B cell (primary cell): ENCODE results near the gene CBLB. TPM values are rescaled to one million over a fixed set of nuclear protein-coding genes. Genes with fewer than 3 reads are reported as not detected.

Source experiments
- ATAC-seq: fragments of 200-7000 bp; cut with Tn5 transposase; one replicate; pipeline ENCODE4 v1.10.0; 2021; ENCODE audit warnings: low read depth, mild to moderate bottlenecking, moderate number of reproducible peaks, moderate library complexity
- CTCF ChIA-PET: fragments of 350-600 bp; sonication (Branson Sonifier 250); formaldehyde crosslinking; loops from one replicate; lab custom pipeline; 2021; ENCODE audit warnings: antibody characterized with exemption, inconsistent platforms; lab: Charles Lee
- POLR2A ChIA-PET: fragments of 350-600 bp; sonication (Branson Sonifier 250); formaldehyde crosslinking; loops from one replicate; lab custom pipeline; 2021; ENCODE audit warnings: antibody characterized with exemption; lab: Charles Lee
- DNase-seq: peaks from one replicate; pipeline ENCODE4 v3.0.0; 2013
- H2AFZ ChIP-seq: 2 replicates; pipeline ENCODE4 v1.6.1; 2012; ENCODE audit warnings: mild to moderate bottlenecking, low read depth, low read length; ENCODE audit not compliant: insufficient read depth, poor library complexity, severe bottlenecking
- H3K27ac ChIP-seq, 2 donors: 1 replicate in 1 of 2; 2 replicates in 1 of 2; pipeline ENCODE4 v1.5.1; 2012 to 2013; ENCODE audit warnings: low read length in 2 of 2, mild to moderate bottlenecking in 2 of 2, moderate library complexity in 1 of 2
- H3K27me3 ChIP-seq, 4 experiments: fragments of 200-600 bp in 1 of 4; sonication (generic) in 1 of 4; replicated peaks in 1 of 4; 1 replicate in 2 of 4; 2 replicates in 2 of 4; pipeline versions ENCODE4 v1.6.1 to v1.7.0; 2013 to 2016; ENCODE audit warnings: low read length in 3 of 4, mild to moderate bottlenecking in 2 of 4, mixed read lengths in 1 of 4, moderate library complexity in 1 of 4; ENCODE audit not compliant: insufficient read depth in 4 of 4, control insufficient read depth in 3 of 4; ENCODE audit errors: control extremely low read depth in 1 of 4
- H3K36me3 ChIP-seq, 2 experiments: replicated peaks in 1 of 2; 1 replicate in 1 of 2; 2 replicates in 1 of 2; pipeline versions ENCODE4 v1.6.1 to v1.7.1; 2013; ENCODE audit warnings: low read length in 1 of 2; ENCODE audit not compliant: insufficient read depth in 2 of 2, control insufficient read depth in 1 of 2; ENCODE audit errors: control extremely low read depth in 1 of 2, extremely low read depth in 1 of 2
- H3K4me1 ChIP-seq, 2 donors: fragments of 200-600 bp in 1 of 2; sonication (generic) in 1 of 2; 1 replicate in 1 of 2; 2 replicates in 1 of 2; pipeline versions ENCODE4 v1.5.1 to v1.6.1; 2013 to 2017; ENCODE audit warnings: low read length in 2 of 2; ENCODE audit not compliant: control insufficient read depth in 2 of 2, insufficient read depth in 2 of 2
- H3K4me2 ChIP-seq: replicated peaks from 2 replicates; pipeline ENCODE3; 2012; ENCODE audit warnings: mild to moderate bottlenecking, low read depth, low read length; ENCODE audit not compliant: poor library complexity, severe bottlenecking
- H3K4me3 ChIP-seq, 5 experiments: fragments of 200-600 bp in 1 of 5; sonication (generic) in 1 of 5; 1 replicate in 3 of 5; 2 replicates in 2 of 5; pipeline versions ENCODE4 v1.5.1 to v1.7.0; 2011 to 2016; ENCODE audit warnings: low read length in 4 of 5, mild to moderate bottlenecking in 4 of 5, low read depth in 2 of 5, control low read depth in 1 of 5, moderate library complexity in 1 of 5; ENCODE audit not compliant: insufficient read depth in 1 of 5; ENCODE audit errors: control extremely low read depth in 1 of 5, extremely low read depth in 1 of 5
- H3K79me2 ChIP-seq: fragments of 200-600 bp; sonication (generic); one replicate; pipeline ENCODE4 v1.6.0; 2016; ENCODE audit warnings: low read length; ENCODE audit not compliant: control insufficient read depth, insufficient read depth
- H3K9ac ChIP-seq: fragments of 200-600 bp; sonication (generic); 2 replicates; pipeline ENCODE4 v1.6.1; 2017; ENCODE audit warnings: mild to moderate bottlenecking, low read length, moderate library complexity
- H3K9me3 ChIP-seq, 3 donors: one replicate each; pipeline versions ENCODE4 v1.6.1 to v1.7.1; 2013; ENCODE audit warnings: low read length in 2 of 3; ENCODE audit not compliant: control insufficient read depth in 2 of 3, insufficient read depth in 1 of 3; ENCODE audit errors: control extremely low read depth in 1 of 3
- H4K20me1 ChIP-seq: 2 replicates; pipeline ENCODE4 v1.6.0; 2012; ENCODE audit warnings: mild to moderate bottlenecking, low read length; ENCODE audit not compliant: insufficient read depth, control insufficient read depth, poor library complexity, severe bottlenecking
- H3K27ac Mint-ChIP-seq: one replicate; pipeline ENCODE4 v1.8.0; 2021; ENCODE audit warnings: mixed read lengths
- H3K27me3 Mint-ChIP-seq: one replicate; pipeline ENCODE4 v1.8.0; 2021; ENCODE audit warnings: mixed read lengths
- H3K4me1 Mint-ChIP-seq: one replicate; pipeline ENCODE4 v1.8.0; 2021; ENCODE audit warnings: mixed read lengths
- H3K4me3 Mint-ChIP-seq: one replicate; pipeline ENCODE4 v1.8.0; 2021; ENCODE audit warnings: mixed read lengths
- H3K9me3 Mint-ChIP-seq: one replicate; pipeline ENCODE4 v1.8.0; 2022; ENCODE audit warnings: mixed read lengths; ENCODE audit not compliant: insufficient read depth
- EZH2 ChIP-seq: IDR thresholded peaks from 2 replicates; pipeline ENCODE4 v1.6.1; 2012; ENCODE audit warnings: borderline replicate concordance, low read depth, mild to moderate bottlenecking, moderate library complexity, low read length; ENCODE audit not compliant: insufficient read depth, poor library complexity, severe bottlenecking
- WGBS: methylation state at CpG from one replicate; pipeline ENCODE4 v1.1.5; 2013; ENCODE audit warnings: missing lambda C conversion rate; ENCODE audit not compliant: insufficient coverage; 5-methylcytosine and 5-hydroxymethylcytosine counted together
- intact Hi-C: fragments of 100-400 bp; cut with micrococcal nuclease; formaldehyde crosslinking; loops from one replicate; pipeline ENCODE4 v1.10.0; 2022
- polyA plus RNA-seq: library from polyadenylated mRNA; depleted of rRNA; stranded (reverse); fragments of >200 nt; gene quantifications from 2 replicates; pipeline ENCODE4 v1.2.3, GENCODE V29; 2012
- total RNA-seq, 2 donors: library from RNA; stranded (reverse); fragments of 120-200 nt in 1 of 2; gene quantifications; 1 replicate in 1 of 2; 2 replicates in 1 of 2; pipeline versions ENCODE4 v1.2.3 to v1.2.4, GENCODE V29; 2013 to 2022
- TF ChIP-seq, protein P1 (sequence below): fragments of 200-600 bp; IDR thresholded peaks from one replicate; pipeline ENCODE4 v1.8.0; 2022; ENCODE audit warnings: antibody characterized with exemption, mild to moderate bottlenecking

Gene CBLB
- total and polyA plus RNA-seq, 2 donors (not counting 1 experiment from before 2014, with no cell fraction given), result 19.0 to 135 TPM

DNA sequence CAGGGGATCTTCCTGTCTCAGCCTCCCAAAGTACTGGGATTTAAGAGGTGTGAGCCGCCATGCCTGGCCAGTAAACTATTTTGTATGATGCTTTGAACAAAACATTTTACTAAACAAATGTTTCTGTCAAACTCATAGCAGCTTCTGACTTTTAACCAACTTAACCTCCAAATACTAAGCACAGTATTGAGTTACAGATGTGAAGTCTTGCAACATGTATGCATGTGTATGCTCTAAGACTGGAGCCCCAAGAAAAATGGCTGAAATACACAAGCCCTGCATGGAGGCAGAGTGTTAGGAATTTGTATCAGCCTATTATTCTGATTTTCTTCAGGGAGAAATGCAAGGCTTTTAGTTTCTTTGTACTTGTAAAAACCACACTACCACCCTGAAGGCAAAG lies 137.1 kb downstream of the CBLB start:
- no peak overlapping the region for H3K9ac ChIP-seq
- Mint-ChIP-seq H3K27me3 (no peaks in the 10 kb centered on the region), H3K27ac (no peak overlapping the region), H3K4me3 (no peak overlapping the region), H3K9me3 (no peaks in the 10 kb centered on the region), H3K4me1 (peaks cover 17% of the 10 kb centered on the region)
- no peaks in the 10 kb centered on the region for H3K9me3 ChIP-seq
- H4K20me1 ChIP-seq, result no peaks in the 10 kb centered on the region
- CTCF ChIA-PET, result no interaction called here
- intact Hi-C loops, result loop anchor here (5.0 kb wide), 1 partner anchor 41 kb away; no protein-coding TSS in a partner anchor
- H3K27ac ChIP-seq, result no peak overlapping the region
- DNase-seq (no peak), ATAC-seq (no peak)
- no peak overlapping the region for H3K4me2 ChIP-seq
- no peaks in the 10 kb centered on the region for H3K27me3 ChIP-seq
- H3K36me3 ChIP-seq, result peaks cover 3 to 11% of the 10 kb centered on the region in 2 experiments
- no peaks in the 10 kb centered on the region for H3K79me2 ChIP-seq
- WGBS, result no CpG with 5 or more reads among the region's 1 CpG
- H3K4me1 ChIP-seq, result peaks cover 0 to 5% of the 10 kb centered on the region in 2 donors
- TF ChIP-seq, protein P1, sequence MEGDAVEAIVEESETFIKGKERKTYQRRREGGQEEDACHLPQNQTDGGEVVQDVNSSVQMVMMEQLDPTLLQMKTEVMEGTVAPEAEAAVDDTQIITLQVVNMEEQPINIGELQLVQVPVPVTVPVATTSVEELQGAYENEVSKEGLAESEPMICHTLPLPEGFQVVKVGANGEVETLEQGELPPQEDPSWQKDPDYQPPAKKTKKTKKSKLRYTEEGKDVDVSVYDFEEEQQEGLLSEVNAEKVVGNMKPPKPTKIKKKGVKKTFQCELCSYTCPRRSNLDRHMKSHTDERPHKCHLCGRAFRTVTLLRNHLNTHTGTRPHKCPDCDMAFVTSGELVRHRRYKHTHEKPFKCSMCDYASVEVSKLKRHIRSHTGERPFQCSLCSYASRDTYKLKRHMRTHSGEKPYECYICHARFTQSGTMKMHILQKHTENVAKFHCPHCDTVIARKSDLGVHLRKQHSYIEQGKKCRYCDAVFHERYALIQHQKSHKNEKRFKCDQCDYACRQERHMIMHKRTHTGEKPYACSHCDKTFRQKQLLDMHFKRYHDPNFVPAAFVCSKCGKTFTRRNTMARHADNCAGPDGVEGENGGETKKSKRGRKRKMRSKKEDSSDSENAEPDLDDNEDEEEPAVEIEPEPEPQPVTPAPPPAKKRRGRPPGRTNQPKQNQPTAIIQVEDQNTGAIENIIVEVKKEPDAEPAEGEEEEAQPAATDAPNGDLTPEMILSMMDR, result no peak
- TF ChIP-seq EZH2, result no peak
- H3K4me3 ChIP-seq, result no peak overlapping the region
- POLR2A ChIA-PET, result no interaction called here
- H2AFZ ChIP-seq, result no peak overlapping the region

GRCh38 chr3:105730801-105731354 lies 137.9 kb downstream of the CBLB start:
- ChIA-PET POLR2A (no interaction called here), CTCF (no interaction called here)
- Mint-ChIP-seq H3K9me3 (no peaks in the 10 kb centered on the region), H3K27ac (no peak overlapping the region), H3K27me3 (no peaks in the 10 kb centered on the region), H3K4me1 (peaks cover 17% of the 10 kb centered on the region), H3K4me3 (no peak overlapping the region)
- H2AFZ ChIP-seq, result no peak overlapping the region
- no peak overlapping the region for H3K4me3 ChIP-seq
- no peak for DNase-seq
- intact Hi-C loops, result loop anchor here (5.0 kb wide), 1 partner anchor 41 kb away; no protein-coding TSS in a partner anchor
- no peaks in the 10 kb centered on the region for H3K79me2 ChIP-seq
- peaks cover 0 to 5% of the 10 kb centered on the region in 2 donors for H3K4me1 ChIP-seq
- H3K4me2 ChIP-seq, result peak overlapping the region; percentile 19
- peaks cover 3 to 8% of the 10 kb centered on the region in 2 experiments for H3K36me3 ChIP-seq
- no peaks in the 10 kb centered on the region for H3K27me3 ChIP-seq
- no peaks in the 10 kb centered on the region for H3K9me3 ChIP-seq
- TF ChIP-seq, protein P1, result no peak
- no peak for TF ChIP-seq EZH2
- no peak overlapping the region for H3K27ac ChIP-seq
- H3K9ac ChIP-seq, result no peak overlapping the region
- ATAC-seq, result peak; percentile 39
- no peaks in the 10 kb centered on the region for H4K20me1 ChIP-seq
